Neuronal stem cell (in vitro differentiated cells): ENCODE data around the gene LRRTM4.
"Not testable (repeated sequence)": the region's sequence is repeated elsewhere in the genome, so short reads cannot be mapped to it uniquely, and the experiment has no call there.

Experiments used
- DNase-seq: peaks from one replicate; pipeline ENCODE4 v3.0.0-alpha.2; 2013; ENCODE audit warnings: low spot score
- H2AFZ ChIP-seq: one replicate; pipeline ENCODE4 v1.6.1; 2013; ENCODE audit warnings: mild to moderate bottlenecking, low read length, inconsistent platforms
- H2AK5ac ChIP-seq: 2 replicates; pipeline ENCODE4 v1.6.1; 2013; ENCODE audit warnings: low read depth, mild to moderate bottlenecking, inconsistent platforms, low read length, moderate library complexity, mixed read lengths
- H2BK120ac ChIP-seq: 2 replicates; pipeline ENCODE4 v1.6.1; 2013; ENCODE audit warnings: low read depth, mild to moderate bottlenecking, inconsistent platforms, low read length, moderate library complexity, mixed read lengths
- H2BK12ac ChIP-seq: one replicate; pipeline ENCODE4 v1.6.1; 2013; ENCODE audit warnings: low read length, inconsistent platforms
- H2BK15ac ChIP-seq: 2 replicates; pipeline ENCODE4 v1.6.1; 2013; ENCODE audit warnings: mild to moderate bottlenecking, low read length, inconsistent platforms, mixed read lengths
- H2BK5ac ChIP-seq: one replicate; pipeline ENCODE4 v1.6.1; 2013; ENCODE audit warnings: inconsistent platforms, mild to moderate bottlenecking, low read length, moderate library complexity
- H3K14ac ChIP-seq: one replicate; pipeline ENCODE4 v1.6.1; 2013; ENCODE audit warnings: low read length, inconsistent platforms
- H3K18ac ChIP-seq: 2 replicates; pipeline ENCODE4 v1.6.1; 2013; ENCODE audit warnings: low read length, inconsistent platforms
- H3K23ac ChIP-seq: 2 replicates; pipeline ENCODE4 v1.6.1; 2013; ENCODE audit warnings: low read depth, mild to moderate bottlenecking, mixed read lengths, low read length, inconsistent platforms; ENCODE audit not compliant: poor library complexity
- H3K27ac ChIP-seq: replicated peaks from 3 replicates; pipeline ENCODE4 v1.5.1; 2013; ENCODE audit warnings: low read length, inconsistent platforms
- H3K27me3 ChIP-seq, 3 experiments: 2 replicates each; pipeline ENCODE4 v1.6.1; 2013; ENCODE audit warnings: low read length in 3 of 3, mild to moderate bottlenecking in 2 of 3, inconsistent platforms in 1 of 3, low read depth in 1 of 3, mixed read lengths in 1 of 3, moderate library complexity in 1 of 3; ENCODE audit not compliant: control insufficient read depth in 3 of 3, insufficient read depth in 3 of 3
- H3K36me3 ChIP-seq, 2 donors: replicated peaks in 1 of 2; 2 replicates each; pipeline ENCODE4 v1.6.1; 2013; ENCODE audit warnings: low read length in 2 of 2; ENCODE audit not compliant: control insufficient read depth in 2 of 2, insufficient read depth in 2 of 2
- H3K4ac ChIP-seq: 2 replicates; pipeline ENCODE4 v1.6.1; 2013; ENCODE audit warnings: inconsistent platforms, mild to moderate bottlenecking, low read length, moderate library complexity
- H3K4me1 ChIP-seq, 2 donors: 1 replicate in 1 of 2; 2 replicates in 1 of 2; pipeline ENCODE4 v1.6.1; 2013; ENCODE audit warnings: low read length in 2 of 2, low read depth in 1 of 2; ENCODE audit not compliant: control insufficient read depth in 2 of 2, insufficient read depth in 1 of 2
- H3K4me2 ChIP-seq: one replicate; pipeline ENCODE4 v1.6.1; 2013; ENCODE audit warnings: mild to moderate bottlenecking, low read length, inconsistent platforms; ENCODE audit not compliant: insufficient read depth, poor library complexity, severe bottlenecking
- H3K4me3 ChIP-seq, 2 donors: 2 replicates each; pipeline ENCODE4 v1.5.1; 2013; ENCODE audit warnings: low read length in 2 of 2, mild to moderate bottlenecking in 2 of 2, inconsistent platforms in 1 of 2, moderate library complexity in 1 of 2
- H3K79me1 ChIP-seq: one replicate; pipeline ENCODE4 v1.6.1; 2013; ENCODE audit warnings: low read depth, mild to moderate bottlenecking, inconsistent platforms, low read length, moderate library complexity
- H3K9ac ChIP-seq: one replicate; pipeline ENCODE4 v1.6.1; 2013; ENCODE audit warnings: mild to moderate bottlenecking, low read depth, low read length, inconsistent platforms; ENCODE audit not compliant: poor library complexity
- H3K9me3 ChIP-seq, 2 donors: replicated peaks in 1 of 2; 2 replicates each; pipeline versions ENCODE3 to v1.6.1; 2013; ENCODE audit warnings: low read length in 2 of 2, mild to moderate bottlenecking in 2 of 2, inconsistent platforms in 1 of 2, low read depth in 1 of 2, mixed read lengths in 1 of 2, moderate library complexity in 1 of 2; ENCODE audit not compliant: control insufficient read depth in 2 of 2, insufficient read depth in 1 of 2
- H4K8ac ChIP-seq: one replicate; pipeline ENCODE4 v1.6.1; 2013; ENCODE audit warnings: low read depth, mild to moderate bottlenecking, inconsistent platforms, low read length, moderate library complexity
- H4K91ac ChIP-seq: one replicate; pipeline ENCODE4 v1.6.1; 2013; ENCODE audit warnings: low read length, low read depth, mild to moderate bottlenecking, inconsistent platforms; ENCODE audit not compliant: poor library complexity
- WGBS, 2 donors: extraction: QIAGEN DNeasy Blood & Tissue Kit; methylation state at CpG; one replicate each; pipeline ENCODE4 v1.1.7; 2013; ENCODE audit warnings: missing lambda C conversion rate in 2 of 2, mixed read lengths in 1 of 2; ENCODE audit not compliant: insufficient read length in 2 of 2, insufficient replicate concordance in 1 of 2; ENCODE audit errors: extremely low coverage in 2 of 2; 5-methylcytosine and 5-hydroxymethylcytosine counted together

Gene LRRTM4

GRCh38 chr2:76793647-76794334 is 728.4 kb downstream of the LRRTM4 start:
- H4K91ac ChIP-seq: no peak overlapping the region
- no peaks in the 10 kb centered on the region for H3K79me1 ChIP-seq
- no peak for DNase-seq
- no peak overlapping the region for H2BK15ac ChIP-seq
- H3K4me1 ChIP-seq: peaks cover 0 to 2% of the 10 kb centered on the region in 2 donors
- no peak overlapping the region for H3K18ac ChIP-seq
- H4K8ac ChIP-seq: no peak overlapping the region
- H2AFZ ChIP-seq: no peak overlapping the region
- H3K4me2 ChIP-seq: no peak overlapping the region
- H2BK5ac ChIP-seq: no peak overlapping the region
- H2BK12ac ChIP-seq: no peak overlapping the region
- H3K4ac ChIP-seq: no peak overlapping the region
- H3K27ac ChIP-seq: no peak overlapping the region
- no peak overlapping the region for H3K14ac ChIP-seq
- H3K9ac ChIP-seq: no peak overlapping the region
- WGBS, 2 donors: no CpG with 5 or more reads among the region's 4 CpGs
- no peaks in the 10 kb centered on the region for H3K27me3 ChIP-seq
- H2BK120ac ChIP-seq: no peak overlapping the region
- no peak overlapping the region for H3K23ac ChIP-seq
- no peak overlapping the region for H2AK5ac ChIP-seq
- no peak overlapping the region for H3K4me3 ChIP-seq
- H3K36me3 ChIP-seq: no peaks in the 10 kb centered on the region
- no peaks in the 10 kb centered on the region for H3K9me3 ChIP-seq

DNA sequence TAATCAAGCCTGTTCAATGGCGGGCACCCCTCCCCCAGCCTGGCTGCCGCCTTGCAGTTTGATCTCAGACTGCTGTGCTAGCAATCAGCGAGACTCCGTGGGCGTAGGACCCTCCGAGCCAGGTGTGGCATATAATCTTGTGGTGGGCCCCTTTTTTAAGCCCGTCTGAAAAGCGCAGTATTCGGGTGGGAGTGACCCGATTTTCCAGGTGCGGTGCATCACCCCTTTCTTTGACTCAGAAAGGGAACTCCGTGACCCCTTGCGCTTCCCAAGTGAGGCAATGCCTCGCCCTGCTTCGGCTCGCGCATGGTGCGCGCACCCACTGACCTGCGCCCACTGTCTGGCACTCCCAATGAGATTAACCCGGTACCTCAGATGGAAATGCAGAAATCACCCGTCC is 740.9 kb downstream of the LRRTM4 start:
- H3K14ac ChIP-seq, H2AK5ac ChIP-seq, H3K4me3 ChIP-seq, H3K4ac ChIP-seq, H2BK15ac ChIP-seq, H4K8ac ChIP-seq, DNase-seq, H3K27me3 ChIP-seq, H4K91ac ChIP-seq, H3K4me2 ChIP-seq, H3K23ac ChIP-seq, H2BK5ac ChIP-seq, H2BK120ac ChIP-seq, H3K27ac ChIP-seq, H3K79me1 ChIP-seq, H3K9me3 ChIP-seq, H3K4me1 ChIP-seq, H2BK12ac ChIP-seq, H3K9ac ChIP-seq, H3K18ac ChIP-seq, H3K36me3 ChIP-seq: not testable (repeated sequence)
- no CpG with 5 or more reads among the region's 22 CpGs for WGBS, 2 donors
- H2AFZ ChIP-seq: peak overlapping the region; percentile 22

- DNase-seq: no peak
- WGBS, 2 donors: no CpG with 5 or more reads among the region's 2 CpGs
- no peak overlapping the region for H3K27ac ChIP-seq
These were observed 758.9 kb downstream of the LRRTM4 start for GRCh38 chr2:76763276-76763675.

DNA sequence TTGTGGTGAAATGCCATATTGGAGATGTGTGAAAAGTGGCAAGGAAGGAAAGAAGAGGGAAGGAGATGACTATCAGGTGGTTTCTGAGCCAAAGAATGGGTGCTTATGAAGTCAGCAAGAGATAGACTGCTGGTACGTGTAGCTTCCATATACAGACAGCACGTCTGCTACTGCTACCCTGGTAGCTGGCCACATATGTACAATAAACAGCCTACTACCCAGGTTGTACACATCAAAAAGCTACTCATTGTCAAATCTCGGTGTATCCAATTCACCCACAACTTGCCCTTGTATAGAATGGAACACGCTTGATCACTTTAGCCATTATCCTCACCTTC is 761.8 kb downstream of the LRRTM4 start:
- no peak overlapping the region for H3K14ac ChIP-seq
- H3K27me3 ChIP-seq: no peaks in the 10 kb centered on the region
- no peak for DNase-seq
- H3K27ac ChIP-seq: no peak overlapping the region
- no peak overlapping the region for H3K9ac ChIP-seq
- no peak overlapping the region for H2AFZ ChIP-seq
- no CpG with 5 or more reads among the region's 4 CpGs for WGBS, 2 donors
- H3K36me3 ChIP-seq: no peaks in the 10 kb centered on the region
- H3K23ac ChIP-seq: no peak overlapping the region
- H3K4ac ChIP-seq: no peak overlapping the region
- H4K8ac ChIP-seq: no peak overlapping the region
- no peak overlapping the region for H2BK5ac ChIP-seq
- H3K9me3 ChIP-seq: no peaks in the 10 kb centered on the region
- H3K18ac ChIP-seq: no peak overlapping the region
- H3K79me1 ChIP-seq: no peaks in the 10 kb centered on the region
- H2BK120ac ChIP-seq: no peak overlapping the region
- H3K4me3 ChIP-seq: no peak overlapping the region
- no peak overlapping the region for H3K4me2 ChIP-seq
- no peak overlapping the region for H4K91ac ChIP-seq
- H2BK15ac ChIP-seq: no peak overlapping the region
- H3K4me1 ChIP-seq: peaks cover 0 to 2% of the 10 kb centered on the region in 2 donors
- no peak overlapping the region for H2BK12ac ChIP-seq
- H2AK5ac ChIP-seq: no peak overlapping the region

More at GRCh38 chr2:76763276-76763675, 758.9 kb downstream of the LRRTM4 start:
- Histone ChIP-seq H3K18ac (no peak overlapping the region), H2BK12ac (no peak overlapping the region), H2BK120ac (no peak overlapping the region), H3K14ac (no peak overlapping the region), H2AFZ (no peak overlapping the region), H3K36me3 (no peaks in the 10 kb centered on the region), H3K23ac (no peak overlapping the region), H3K9me3 (no peaks in the 10 kb centered on the region), H3K4me3 (no peak overlapping the region), H3K4ac (no peak overlapping the region), H3K4me1 (peaks cover 0 to 2% of the 10 kb centered on the region in 2 donors), H2AK5ac (no peak overlapping the region), H4K8ac (no peak overlapping the region), H3K79me1 (no peaks in the 10 kb centered on the region), H2BK15ac (no peak overlapping the region), H3K27me3 (no peaks in the 10 kb centered on the region), H3K9ac (no peak overlapping the region), H4K91ac (no peak overlapping the region), H2BK5ac (no peak overlapping the region), H3K4me2 (no peak overlapping the region)
